HepG2 (cell line): ENCODE data around the gene OR10A6. TPM values are rescaled to one million over a fixed set of nuclear protein-coding genes. Genes with fewer than 3 reads are reported as not detected.

Experiments used
- ATAC-seq: fragments of 200-7000 bp; cut with Tn5 transposase; 3 replicates; pipeline ENCODE4 v1.9.1; 2020; ENCODE audit warnings: mild to moderate bottlenecking, moderate library complexity
- BruUV-seq: library from RNA; stranded (reverse); fragments of 400-500 nt; replicated peaks from 2 replicates; lab custom pipeline; 2021; lab: Mats Ljungman, UMichigan
- CTCF ChIA-PET: fragments of 300-600 bp; formaldehyde crosslinking; extraction: SDS; loops from one replicate; lab custom pipeline; 2021; ENCODE audit warnings: low total read pairs, inconsistent platforms, low intra/inter-chr PET ratio; lab: Yijun Ruan, JAX
- POLR2A ChIA-PET: fragments of 350-600 bp; sonication (Branson Sonifier 250); formaldehyde crosslinking; loops from one replicate; lab custom pipeline; 2020; ENCODE audit warnings: antibody characterized with exemption, inconsistent platforms; lab: Yijun Ruan, JAX
- DNase-seq: peaks from one replicate; pipeline ENCODE4 v3.0.0-alpha.2; 2015; ENCODE audit warnings: low spot score
- FAIRE-seq: peaks from 3 replicates; lab custom pipeline; 2011; peaks lifted over from hg19 to GRCh38; lab: Jason Lieb, UNC
- H2AFZ ChIP-seq: one replicate; pipeline ENCODE4 v1.6.1; 2011; ENCODE audit warnings: low read length, inconsistent platforms
- H3K27ac ChIP-seq: fragments of 300-600 bp; 3 replicates; pipeline ENCODE4 v1.8.0; 2011; ENCODE audit warnings: mixed run types, mild to moderate bottlenecking, mixed read lengths, low read length, inconsistent platforms; ENCODE audit not compliant: insufficient read depth; ENCODE audit errors: extremely low read length
- H3K27me3 ChIP-seq, 2 experiments: fragments of 200-600 bp in 1 of 2; 2 replicates in 1 of 2; 3 replicates in 1 of 2; pipeline versions ENCODE4 v1.6.0 to v1.8.0; 2011; ENCODE audit warnings: low read length in 2 of 2, mild to moderate bottlenecking in 2 of 2, moderate library complexity in 2 of 2, inconsistent platforms in 1 of 2; ENCODE audit not compliant: insufficient read depth in 2 of 2, control insufficient read depth in 1 of 2
- H3K36me3 ChIP-seq, 2 experiments: fragments of 200-600 bp in 1 of 2; replicated peaks in 1 of 2; 2 replicates in 1 of 2; 3 replicates in 1 of 2; pipeline versions ENCODE4 v1.5.1 to v1.8.0; 2011; ENCODE audit warnings: low read length in 2 of 2, inconsistent platforms in 1 of 2; ENCODE audit not compliant: insufficient read depth in 2 of 2, control insufficient read depth in 1 of 2
- H3K4me1 ChIP-seq: 2 replicates; pipeline ENCODE4 v1.5.1; 2012; ENCODE audit warnings: low read length, inconsistent platforms; ENCODE audit not compliant: insufficient read depth
- H3K4me2 ChIP-seq: 2 replicates; pipeline ENCODE4 v1.6.0; 2011; ENCODE audit warnings: low read depth, low read length, inconsistent platforms
- H3K4me3 ChIP-seq, 3 experiments: fragments of 200-600 bp in 1 of 3; sonication (generic), shearing (Covaris generic) in 1 of 3; replicated peaks in 1 of 3; 2 replicates each; pipeline ENCODE4 v1.5.1; 2011 to 2016; ENCODE audit warnings: low read length in 3 of 3, inconsistent platforms in 2 of 3, low read depth in 2 of 3, mild to moderate bottlenecking in 2 of 3, control low read depth in 1 of 3, mixed read lengths in 1 of 3; ENCODE audit not compliant: insufficient read depth in 1 of 3
- H3K79me2 ChIP-seq: one replicate; pipeline ENCODE4 v1.6.1; 2011; ENCODE audit warnings: low read length, inconsistent platforms; ENCODE audit not compliant: insufficient read depth
- H3K9ac ChIP-seq: 2 replicates; pipeline ENCODE4 v1.6.0; 2011; ENCODE audit warnings: mild to moderate bottlenecking, low read depth, low read length, inconsistent platforms; ENCODE audit not compliant: insufficient read depth
- H3K9me3 ChIP-seq: 2 replicates; pipeline ENCODE4 v1.5.1; 2012; ENCODE audit warnings: mild to moderate bottlenecking, low read length
- H4K20me1 ChIP-seq: 2 replicates; pipeline ENCODE4 v1.6.0; 2011; ENCODE audit warnings: inconsistent platforms, mild to moderate bottlenecking, low read length, moderate library complexity; ENCODE audit not compliant: insufficient read depth
- FLYWCH1 ChIP-seq: sonication (generic); formaldehyde crosslinking; IDR thresholded peaks from 2 replicates; pipeline ENCODE4 v1.8.1; 2023; ENCODE audit warnings: mild to moderate bottlenecking, missing genetic modification reagents
- GTF2F1 ChIP-seq: fragments of 150-350 bp; IDR thresholded peaks from 2 replicates; pipeline ENCODE4 v1.6.1; 2014; ENCODE audit warnings: low read length
- TCF7 ChIP-seq: sonication (generic); IDR thresholded peaks from 2 replicates; pipeline ENCODE4 v1.6.1; 2016; ENCODE audit warnings: antibody characterized with exemption, low read depth
- ZFAT ChIP-seq: sonication (generic); formaldehyde crosslinking; conservative IDR thresholded peaks from 2 replicates; pipeline ENCODE4 v1.8.1; 2023; ENCODE audit warnings: missing genetic modification reagents, inconsistent platforms
- ZNF672 ChIP-seq: sonication (generic); formaldehyde crosslinking; IDR thresholded peaks from 2 replicates; pipeline ENCODE4 v1.8.1; 2022; ENCODE audit warnings: missing genetic modification reagents
- ZSCAN20 ChIP-seq: sonication (generic); formaldehyde crosslinking; IDR thresholded peaks from 2 replicates; pipeline ENCODE4 v1.4.0; 2020; ENCODE audit warnings: missing genetic modification reagents, mild to moderate bottlenecking, borderline replicate concordance
- WGBS: methylation state at CpG from one replicate; pipeline ENCODE4 v1.1.6; 2017; ENCODE audit warnings: low lambda C conversion rate; 5-methylcytosine and 5-hydroxymethylcytosine counted together
- in situ Hi-C: cut with HindIII; loops from 2 replicates; pipeline ENCODE4 v1.10.0; 2017; ENCODE audit warnings: low pct_unique_long_range_greater_than_20kb; ENCODE audit not compliant: extremely low pct_ligation_motif_present
- intact Hi-C: fragments of 100-400 bp; cut with micrococcal nuclease; formaldehyde crosslinking; loops from one replicate; pipeline ENCODE4 v1.10.0; 2022; ENCODE audit not compliant: unreplicated experiment
- polyA plus RNA-seq, 8 experiments: library from polyadenylated mRNA; depleted of rRNA in 3 of 8; stranded (reverse) in 7 of 8; unstranded in 1 of 8; fragments of >200 nt; fragmentation: Illumina TruSeq in 4 of 8; extraction: Trizol in 4 of 8; gene quantifications; 2 replicates each; pipeline versions ENCODE4 v1.2.1 to v1.2.3, GENCODE V29; 2011 to 2016; ENCODE audit warnings: low read depth in 4 of 8, missing spikeins in 1 of 8, mixed read lengths in 1 of 8; ENCODE audit not compliant: insufficient read depth in 1 of 8
- total RNA-seq, 5 experiments: library from RNA; depleted of rRNA; stranded (reverse); fragments of >200 nt; fragmentation: Illumina TruSeq; extraction: Trizol; gene quantifications; 2 replicates each; pipeline ENCODE4 v1.2.3, GENCODE V29; 2016; ENCODE audit warnings: low read depth in 1 of 5
- TF ChIP-seq, protein P1 (sequence below): sonication (generic); formaldehyde crosslinking; IDR thresholded peaks from 2 replicates; pipeline ENCODE4 v1.8.0; 2022; ENCODE audit warnings: mild to moderate bottlenecking, missing genetic modification reagents, moderate library complexity
- TF ChIP-seq, protein P2 (sequence below): IDR thresholded peaks from 2 replicates; pipeline ENCODE4 v1.6.1; 2016; ENCODE audit warnings: missing compliant biosample characterization, missing genetic modification reagents, borderline replicate concordance

Gene OR10A6
- total and polyA plus RNA-seq, 2 of the 13 experiments (the other 11 are each of a cell fraction or from before 2014, with no cell fraction given): not detected

GRCh38 chr11:7967097-7967496, 36.0 kb upstream of the OR10A6 start:
- DNase-seq (no peak), ATAC-seq (no peak), FAIRE-seq (no peak)
- no peak for TF ChIP-seq ZFAT (CRISPR knock-in tag)
- no peak for TF ChIP-seq TCF7
- CTCF ChIA-PET: no interaction called here
- Histone ChIP-seq H4K20me1 (no peaks in the 10 kb centered on the region), H3K4me2 (no peak overlapping the region), H3K27me3 (peaks cover 0 to 4% of the 10 kb centered on the region in 2 experiments; a peak in 1 of 5 replicates), H3K9ac (no peak overlapping the region), H3K4me3 (no peak overlapping the region), H2AFZ (no peak overlapping the region), H3K36me3 (no peaks in the 10 kb centered on the region), H3K4me1 (no peaks in the 10 kb centered on the region), H3K27ac (no peak overlapping the region), H3K79me2 (no peaks in the 10 kb centered on the region), H3K9me3 (no peaks in the 10 kb centered on the region)
- WGBS: 0% methylated on average over 1 of the region's 1 CpG
- no TSS peak for BruUV-seq
- in situ Hi-C loops (no loop called here), intact Hi-C loops (no loop called here)
- POLR2A ChIA-PET: no interaction called here

DNA sequence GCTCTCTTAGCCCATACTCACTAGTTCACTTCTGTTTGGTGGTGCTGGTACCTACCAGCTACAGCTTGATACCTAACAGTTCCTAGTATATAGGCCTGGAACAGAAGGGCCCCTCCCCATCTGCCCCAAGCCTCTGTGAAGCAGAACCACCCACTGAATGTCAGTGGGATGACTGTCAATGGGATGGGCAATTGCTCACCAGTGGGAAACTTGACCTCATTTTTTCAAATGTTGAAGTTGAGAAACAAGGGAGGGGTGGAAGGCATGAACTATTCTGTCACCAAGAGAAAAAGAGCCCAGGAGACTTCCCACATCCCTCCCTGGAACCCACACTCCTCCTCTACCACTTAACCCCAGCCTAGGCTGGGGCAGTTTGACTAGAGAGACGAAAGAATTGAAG, 34.3 kb upstream of the OR10A6 start, which contains the start of gene NLRP10:
NLRP10 (minus strand) TSS at position 62 of the 400 bp plus-strand sequence. CDS start 1,952 bp downstream, outside the sequence.
- TF ChIP-seq GTF2F1 (no peak), FLYWCH1 (CRISPR knock-in tag) (no peak), ZNF672 (CRISPR knock-in tag) (no peak), ZSCAN20 (no peak)
- TF ChIP-seq, protein P1, sequence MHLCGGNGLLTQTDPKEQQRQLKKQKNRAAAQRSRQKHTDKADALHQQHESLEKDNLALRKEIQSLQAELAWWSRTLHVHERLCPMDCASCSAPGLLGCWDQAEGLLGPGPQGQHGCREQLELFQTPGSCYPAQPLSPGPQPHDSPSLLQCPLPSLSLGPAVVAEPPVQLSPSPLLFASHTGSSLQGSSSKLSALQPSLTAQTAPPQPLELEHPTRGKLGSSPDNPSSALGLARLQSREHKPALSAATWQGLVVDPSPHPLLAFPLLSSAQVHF (CRISPR knock-in tag): no peak
- TF ChIP-seq, protein P2, sequence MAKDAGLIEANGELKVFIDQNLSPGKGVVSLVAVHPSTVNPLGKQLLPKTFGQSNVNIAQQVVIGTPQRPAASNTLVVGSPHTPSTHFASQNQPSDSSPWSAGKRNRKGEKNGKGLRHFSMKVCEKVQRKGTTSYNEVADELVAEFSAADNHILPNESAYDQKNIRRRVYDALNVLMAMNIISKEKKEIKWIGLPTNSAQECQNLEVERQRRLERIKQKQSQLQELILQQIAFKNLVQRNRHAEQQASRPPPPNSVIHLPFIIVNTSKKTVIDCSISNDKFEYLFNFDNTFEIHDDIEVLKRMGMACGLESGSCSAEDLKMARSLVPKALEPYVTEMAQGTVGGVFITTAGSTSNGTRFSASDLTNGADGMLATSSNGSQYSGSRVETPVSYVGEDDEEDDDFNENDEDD (CRISPR knock-in tag): no peak
- H3K9ac ChIP-seq: no peak within 1 kb of the TSS
- no TSS peak for BruUV-seq
- ATAC-seq (no peak), FAIRE-seq (no peak), DNase-seq (no peak)
- no peak within 1 kb of the TSS for H3K27ac ChIP-seq
- in situ Hi-C loops (no loop called here), intact Hi-C loops (no loop called here)
- H3K4me3 ChIP-seq: no peak within 1 kb of the TSS
- H3K27me3 ChIP-seq: peaks cover 4 to 7% of the 10 kb centered on the region in 2 experiments; a peak in 3 of 5 replicates
- H3K79me2 ChIP-seq: no peaks in the 10 kb centered on the region
- ChIA-PET CTCF (no interaction called here), POLR2A (no interaction called here)
- H3K9me3 ChIP-seq: no peaks in the 10 kb centered on the region
- H3K4me2 ChIP-seq: no peak within 1 kb of the TSS
- WGBS: 0% methylated on average over 1 of the region's 1 CpG
- no peaks in the 10 kb centered on the region for H3K36me3 ChIP-seq
- H3K4me1 ChIP-seq: no peaks in the 10 kb centered on the region
- H4K20me1 ChIP-seq: no peaks in the 10 kb centered on the region
- H2AFZ ChIP-seq: no peak within 1 kb of the TSS
